ENCODE results near the gene CADM2.

DNA sequence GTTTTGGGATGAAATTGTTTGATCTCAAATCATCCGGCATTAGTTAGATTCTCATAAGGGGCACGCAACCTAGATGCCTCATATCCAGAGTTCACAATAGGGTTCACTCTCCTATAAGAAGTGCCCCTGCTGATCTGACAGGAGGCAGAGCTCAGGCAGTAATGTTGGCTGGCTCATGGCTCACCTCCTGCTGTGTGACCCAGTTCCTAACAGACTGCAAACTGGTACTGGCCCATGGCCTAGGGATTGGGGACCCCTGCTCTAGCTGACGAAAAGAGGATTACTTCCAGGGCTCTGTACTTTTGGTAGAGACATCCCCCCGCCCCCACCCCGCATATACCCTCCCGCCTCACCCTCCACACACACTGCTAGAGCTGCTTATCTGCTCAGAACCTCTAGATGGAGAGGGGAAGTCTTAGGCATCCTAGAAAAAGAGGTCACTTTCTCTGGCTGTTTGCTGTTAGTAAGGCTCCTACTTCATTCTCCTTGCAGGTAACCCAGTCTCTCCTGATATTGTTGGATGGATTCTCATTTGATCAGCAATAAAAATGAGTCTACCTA lies 923.1 kb downstream of the CADM2 start:
- TF ChIP-seq POLR2A (IDR thresholded peaks at IDR 0.05; ENCODE audit: low read length) (no peak), GATA1 (IDR thresholded peaks at IDR 0.05; ENCODE audit: low read depth, low read length) (no peak)

Measured in erythroblast (primary cell).